HepG2 (cell line): Measurements from ENCODE around the gene CBFA2T2. TPM values are rescaled to one million over a fixed set of nuclear protein-coding genes. Genes with fewer than 3 reads are reported as not detected.

ENCODE experiments used
- AGO2 ChIP-seq: fragments of 200-400 bp; formaldehyde crosslinking; optimal IDR thresholded peaks from 2 replicates; pipeline ENCODE3; 2017; ENCODE audit warnings: mild to moderate bottlenecking, low read depth, low read length, moderate library complexity
- ATF1 ChIP-seq: IDR thresholded peaks from 2 replicates; pipeline ENCODE4 v1.6.1; 2016; ENCODE audit warnings: mild to moderate bottlenecking, control low read depth
- ATF3 ChIP-seq: sonication (generic); formaldehyde crosslinking; IDR thresholded peaks from 2 replicates; pipeline ENCODE4 v1.4.0; 2020; ENCODE audit warnings: missing genetic modification reagents
- EZH2 ChIP-seq: conservative IDR thresholded peaks from 2 replicates; pipeline ENCODE4 v1.6.1; 2012; ENCODE audit warnings: mild to moderate bottlenecking, low read depth, low read length, moderate library complexity
- HNF4G ChIP-seq, 2 experiments: sonication (generic) in 1 of 2; formaldehyde crosslinking in 1 of 2; IDR thresholded peaks; 2 replicates each; pipeline versions ENCODE4 v1.4.0 to v1.6.1; 2011 to 2020; ENCODE audit warnings: borderline replicate concordance in 2 of 2, low read depth in 2 of 2, mild to moderate bottlenecking in 2 of 2, low read length in 1 of 2, missing genetic modification reagents in 1 of 2, moderate library complexity in 1 of 2
- JARID2 ChIP-seq: sonication (generic); formaldehyde crosslinking; IDR thresholded peaks from 2 replicates; pipeline ENCODE4 v1.8.1; 2023; ENCODE audit warnings: missing genetic modification reagents, inconsistent platforms; ENCODE audit not compliant: insufficient replicate concordance
- JDP2 ChIP-seq: sonication (generic); formaldehyde crosslinking; IDR thresholded peaks from 2 replicates; pipeline ENCODE4 v1.8.1; 2022; ENCODE audit warnings: missing genetic modification reagents, borderline replicate concordance
- MED8 ChIP-seq: sonication (generic); formaldehyde crosslinking; IDR thresholded peaks from 2 replicates; pipeline ENCODE4 v1.8.1; 2023; ENCODE audit warnings: mild to moderate bottlenecking, missing genetic modification reagents; ENCODE audit not compliant: insufficient replicate concordance
- NFYC ChIP-seq: IDR thresholded peaks from 2 replicates; pipeline ENCODE4 v1.6.1; 2016; ENCODE audit warnings: missing genetic modification reagents, missing compliant biosample characterization
- PAWR ChIP-seq: sonication (generic); formaldehyde crosslinking; IDR thresholded peaks from 2 replicates; pipeline ENCODE4 v1.4.0; 2020; ENCODE audit warnings: missing genetic modification reagents, mild to moderate bottlenecking, borderline replicate concordance
- SATB2 ChIP-seq: sonication (generic); formaldehyde crosslinking; IDR thresholded peaks from 2 replicates; pipeline ENCODE4 v1.5.0; 2020; ENCODE audit warnings: missing genetic modification reagents
- STAT5B ChIP-seq: sonication (generic); formaldehyde crosslinking; IDR thresholded peaks from 2 replicates; pipeline ENCODE4 v1.4.0; 2020; ENCODE audit warnings: missing genetic modification reagents
- TBL1XR1 ChIP-seq: fragments of 150-350 bp; IDR thresholded peaks from 2 replicates; pipeline ENCODE4 v1.6.1; 2014; ENCODE audit warnings: borderline replicate concordance, low read length; ENCODE audit not compliant: partially characterized antibody
- TCF7 ChIP-seq: sonication (generic); IDR thresholded peaks from 2 replicates; pipeline ENCODE4 v1.6.1; 2016; ENCODE audit warnings: antibody characterized with exemption, low read depth
- TCF7L2 ChIP-seq: IDR thresholded peaks from 2 replicates; pipeline ENCODE4 v1.6.1; 2011; ENCODE audit warnings: mild to moderate bottlenecking, low read depth, low read length, moderate library complexity
- TOPORS ChIP-seq: sonication (generic); formaldehyde crosslinking; IDR thresholded peaks from 2 replicates; pipeline ENCODE4 v1.8.0; 2023; ENCODE audit warnings: mild to moderate bottlenecking, missing genetic modification reagents
- U2AF1 ChIP-seq: fragments of 200-400 bp; formaldehyde crosslinking; optimal IDR thresholded peaks from 2 replicates; pipeline ENCODE3; 2017; ENCODE audit warnings: mild to moderate bottlenecking, low read depth, low read length
- ZNF207 ChIP-seq: fragments of 450-650 bp; IDR thresholded peaks from 2 replicates; pipeline ENCODE4 v1.6.1; 2016; ENCODE audit warnings: antibody characterized with exemption, borderline replicate concordance
- ZNF414 ChIP-seq: sonication (generic); formaldehyde crosslinking; IDR thresholded peaks from 2 replicates; pipeline ENCODE4 v1.5.0; 2020; ENCODE audit warnings: missing genetic modification reagents
- ZNF629 ChIP-seq: sonication (generic); formaldehyde crosslinking; conservative IDR thresholded peaks from 2 replicates; pipeline ENCODE4 v1.5.0; 2020; ENCODE audit warnings: missing genetic modification reagents
- ZNF772 ChIP-seq: sonication (generic); formaldehyde crosslinking; IDR thresholded peaks from 2 replicates; pipeline ENCODE4 v1.5.0; 2020; ENCODE audit warnings: mild to moderate bottlenecking, missing genetic modification reagents
- ZNF780A ChIP-seq: sonication (generic); formaldehyde crosslinking; IDR thresholded peaks from 2 replicates; pipeline ENCODE4 v1.8.0; 2022; ENCODE audit warnings: mild to moderate bottlenecking, missing genetic modification reagents, moderate library complexity
- polyA plus RNA-seq, 8 experiments: library from polyadenylated mRNA; depleted of rRNA in 3 of 8; stranded (reverse) in 7 of 8; unstranded in 1 of 8; fragments of >200 nt; fragmentation: Illumina TruSeq in 4 of 8; extraction: Trizol in 4 of 8; gene quantifications; 2 replicates each; pipeline versions ENCODE4 v1.2.1 to v1.2.3, GENCODE V29; 2011 to 2016; ENCODE audit warnings: low read depth in 4 of 8, missing spikeins in 1 of 8, mixed read lengths in 1 of 8; ENCODE audit not compliant: insufficient read depth in 1 of 8
- total RNA-seq, 5 experiments: library from RNA; depleted of rRNA; stranded (reverse); fragments of >200 nt; fragmentation: Illumina TruSeq; extraction: Trizol; gene quantifications; 2 replicates each; pipeline ENCODE4 v1.2.3, GENCODE V29; 2016; ENCODE audit warnings: low read depth in 1 of 5
- TF ChIP-seq, protein P1 (sequence below): IDR thresholded peaks from 2 replicates; pipeline ENCODE4 v1.4.0; 2020; ENCODE audit warnings: mild to moderate bottlenecking, missing genetic modification reagents
- TF ChIP-seq, protein P2 (sequence below): sonication (generic); formaldehyde crosslinking; IDR thresholded peaks from 2 replicates; pipeline ENCODE4 v1.5.1; 2020; ENCODE audit warnings: missing genetic modification reagents, mild to moderate bottlenecking, borderline replicate concordance

Gene CBFA2T2
- total and polyA plus RNA-seq, 2 of the 13 experiments (the other 11 are each of a cell fraction or from before 2014, with no cell fraction given) = 6.3 to 21.2 TPM

DNA sequence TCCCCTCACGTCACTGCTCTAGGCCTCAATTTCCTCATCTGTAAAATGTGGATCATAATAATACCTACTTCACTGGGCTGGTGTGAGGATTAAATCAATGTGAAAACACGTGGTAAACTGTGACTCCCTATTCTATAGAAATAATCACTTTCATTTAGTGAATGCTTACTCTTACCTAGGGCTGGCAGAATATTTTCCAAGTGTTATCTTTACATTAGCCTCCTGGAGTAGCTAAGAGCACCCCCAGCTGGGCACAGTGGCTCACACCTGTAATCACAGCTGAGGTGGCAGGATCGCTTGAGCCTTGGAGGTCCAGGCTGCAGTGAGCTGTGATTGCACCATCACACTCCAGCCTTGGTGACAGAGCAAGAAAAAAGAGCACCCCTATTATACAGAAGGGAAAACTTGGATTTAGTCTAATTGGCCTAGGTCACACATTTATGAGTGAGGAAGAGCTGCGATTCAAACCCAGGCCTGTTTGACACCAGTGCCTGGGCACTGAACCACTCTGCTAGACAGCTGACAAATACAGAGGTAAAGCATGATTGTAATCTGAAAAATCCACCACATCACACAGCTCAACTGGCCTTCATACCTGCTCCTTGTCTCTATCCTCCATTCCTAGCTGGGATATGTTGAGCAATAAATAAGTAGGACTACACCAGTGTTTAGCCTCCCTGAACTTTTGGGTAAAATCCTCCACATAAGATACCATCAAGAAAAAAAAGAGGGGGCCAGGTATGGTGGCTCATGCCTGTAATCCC lies 44.9 kb upstream of the CBFA2T2 start (continued):
- TF ChIP-seq ATF1 (CRISPR knock-in tag) = no peak
- no peak for TF ChIP-seq STAT5B (CRISPR knock-in tag)
- TF ChIP-seq, protein P1, sequence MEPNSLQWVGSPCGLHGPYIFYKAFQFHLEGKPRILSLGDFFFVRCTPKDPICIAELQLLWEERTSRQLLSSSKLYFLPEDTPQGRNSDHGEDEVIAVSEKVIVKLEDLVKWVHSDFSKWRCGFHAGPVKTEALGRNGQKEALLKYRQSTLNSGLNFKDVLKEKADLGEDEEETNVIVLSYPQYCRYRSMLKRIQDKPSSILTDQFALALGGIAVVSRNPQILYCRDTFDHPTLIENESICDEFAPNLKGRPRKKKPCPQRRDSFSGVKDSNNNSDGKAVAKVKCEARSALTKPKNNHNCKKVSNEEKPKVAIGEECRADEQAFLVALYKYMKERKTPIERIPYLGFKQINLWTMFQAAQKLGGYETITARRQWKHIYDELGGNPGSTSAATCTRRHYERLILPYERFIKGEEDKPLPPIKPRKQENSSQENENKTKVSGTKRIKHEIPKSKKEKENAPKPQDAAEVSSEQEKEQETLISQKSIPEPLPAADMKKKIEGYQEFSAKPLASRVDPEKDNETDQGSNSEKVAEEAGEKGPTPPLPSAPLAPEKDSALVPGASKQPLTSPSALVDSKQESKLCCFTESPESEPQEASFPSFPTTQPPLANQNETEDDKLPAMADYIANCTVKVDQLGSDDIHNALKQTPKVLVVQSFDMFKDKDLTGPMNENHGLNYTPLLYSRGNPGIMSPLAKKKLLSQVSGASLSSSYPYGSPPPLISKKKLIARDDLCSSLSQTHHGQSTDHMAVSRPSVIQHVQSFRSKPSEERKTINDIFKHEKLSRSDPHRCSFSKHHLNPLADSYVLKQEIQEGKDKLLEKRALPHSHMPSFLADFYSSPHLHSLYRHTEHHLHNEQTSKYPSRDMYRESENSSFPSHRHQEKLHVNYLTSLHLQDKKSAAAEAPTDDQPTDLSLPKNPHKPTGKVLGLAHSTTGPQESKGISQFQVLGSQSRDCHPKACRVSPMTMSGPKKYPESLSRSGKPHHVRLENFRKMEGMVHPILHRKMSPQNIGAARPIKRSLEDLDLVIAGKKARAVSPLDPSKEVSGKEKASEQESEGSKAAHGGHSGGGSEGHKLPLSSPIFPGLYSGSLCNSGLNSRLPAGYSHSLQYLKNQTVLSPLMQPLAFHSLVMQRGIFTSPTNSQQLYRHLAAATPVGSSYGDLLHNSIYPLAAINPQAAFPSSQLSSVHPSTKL (CRISPR knock-in tag) = peak; percentile 44; the same call in 1 of the 2 replicates
- TF ChIP-seq ZNF772 = no peak
- no peak for TF ChIP-seq AGO2
- TF ChIP-seq ZNF414 (CRISPR knock-in tag) = peak; percentile 38; the same call in 1 of the 2 replicates
- TF ChIP-seq, protein P2, sequence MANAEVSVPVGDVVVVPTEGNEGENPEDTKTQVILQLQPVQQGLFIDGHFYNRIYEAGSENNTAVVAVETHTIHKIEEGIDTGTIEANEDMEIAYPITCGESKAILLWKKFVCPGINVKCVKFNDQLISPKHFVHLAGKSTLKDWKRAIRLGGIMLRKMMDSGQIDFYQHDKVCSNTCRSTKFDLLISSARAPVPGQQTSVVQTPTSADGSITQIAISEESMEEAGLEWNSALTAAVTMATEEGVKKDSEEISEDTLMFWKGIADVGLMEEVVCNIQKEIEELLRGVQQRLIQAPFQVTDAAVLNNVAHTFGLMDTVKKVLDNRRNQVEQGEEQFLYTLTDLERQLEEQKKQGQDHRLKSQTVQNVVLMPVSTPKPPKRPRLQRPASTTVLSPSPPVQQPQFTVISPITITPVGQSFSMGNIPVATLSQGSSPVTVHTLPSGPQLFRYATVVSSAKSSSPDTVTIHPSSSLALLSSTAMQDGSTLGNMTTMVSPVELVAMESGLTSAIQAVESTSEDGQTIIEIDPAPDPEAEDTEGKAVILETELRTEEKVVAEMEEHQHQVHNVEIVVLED (CRISPR knock-in tag) = no peak
- TF ChIP-seq ZNF780A = no peak
- TF ChIP-seq SATB2 (CRISPR knock-in tag) = no peak
- TF ChIP-seq EZH2 = no peak
- no peak for TF ChIP-seq TBL1XR1
- no peak for TF ChIP-seq JDP2 (CRISPR knock-in tag)
- TF ChIP-seq TCF7 = no peak
- no peak for TF ChIP-seq JARID2 (CRISPR knock-in tag)
- no peak for TF ChIP-seq ATF3 (CRISPR knock-in tag)
- no peak for TF ChIP-seq MED8 (CRISPR knock-in tag)
- no peak for TF ChIP-seq ZNF207
- peak; percentile 80 for TF ChIP-seq ZNF629 (CRISPR knock-in tag)
- no peak for TF ChIP-seq NFYC
- TF ChIP-seq PAWR (CRISPR knock-in tag) = no peak
- no peak for TF ChIP-seq U2AF1
- TF ChIP-seq HNF4G (IDR thresholded peaks at IDR 0.05; ENCODE audit: borderline replicate concordance, low read depth, low read length) = no peak
- TF ChIP-seq HNF4G (CRISPR knock-in tag; IDR thresholded peaks at IDR 0.05; ENCODE audit: borderline replicate concordance, low read depth) = no peak
- TF ChIP-seq TCF7L2 = no peak
- no peak for TF ChIP-seq TOPORS
